ENCODE measurements around the gene TRIM37. TPM values are rescaled to one million over a fixed set of nuclear protein-coding genes. Genes with fewer than 3 reads are reported as not detected.

Gene TRIM37
- total and polyA plus RNA-seq, 4 donors = 9.1 to 39.0 (median 16.8) TPM

GRCh38 chr17:59047616-59048015, 59.1 kb downstream of the TRIM37 start:
- no peak overlapping the region for H3K27ac ChIP-seq (ENCODE audit: low read depth in 1 of 2, low read length in 1 of 2)
- TF ChIP-seq CTCF (IDR thresholded peaks at IDR 0.05; ENCODE audit: control extremely low read depth, extremely low read depth) = no peak
- DNase-seq (peak; percentile 19 to 86 (median 69)), ATAC-seq (ENCODE audit: insufficient read depth, low FRiP score) (no peak)
- no peak overlapping the region for H3K4me3 ChIP-seq
- 68 to 82% methylated on average over 3 of the region's 3 CpGs for WGBS, 2 donors
- peaks cover 0 to 9% (median 0%) of the 10 kb centered on the region in 5 donors for H3K4me1 ChIP-seq (ENCODE audit: control insufficient read depth in 5 of 5, insufficient read depth in 5 of 5, low read length in 5 of 5)
- peaks cover 5 to 22% (median 9%) of the 10 kb centered on the region in 4 donors for H3K36me3 ChIP-seq (ENCODE audit: control insufficient read depth in 4 of 4, insufficient read depth in 4 of 4, low read length in 4 of 4)
- H3K9ac ChIP-seq (ENCODE audit: insufficient read depth in 1 of 2, low read length in 2 of 2) = no peak overlapping the region
- H3K27me3 ChIP-seq (ENCODE audit: control insufficient read depth in 3 of 3, insufficient read depth in 3 of 3, low read length in 2 of 3) = no peaks in the 10 kb centered on the region
- H3K9me3 ChIP-seq (ENCODE audit: control insufficient read depth in 4 of 4, insufficient read depth in 3 of 4, low read length in 3 of 4) = no peaks in the 10 kb centered on the region

- Histone ChIP-seq H3K27me3 (ENCODE audit: control insufficient read depth in 3 of 3, insufficient read depth in 3 of 3, low read length in 2 of 3) (no peaks in the 10 kb centered on the region), H3K4me3 (no peak overlapping the region), H3K36me3 (ENCODE audit: control insufficient read depth in 4 of 4, insufficient read depth in 4 of 4, low read length in 4 of 4) (peaks cover 5 to 23% (median 11%) of the 10 kb centered on the region in 4 donors), H3K9me3 (ENCODE audit: control insufficient read depth in 4 of 4, insufficient read depth in 3 of 4, low read length in 3 of 4) (no peaks in the 10 kb centered on the region), H3K4me1 (ENCODE audit: control insufficient read depth in 5 of 5, insufficient read depth in 5 of 5, low read length in 5 of 5) (peaks cover 0 to 9% (median 0%) of the 10 kb centered on the region in 5 donors), H3K9ac (ENCODE audit: insufficient read depth in 1 of 2, low read length in 2 of 2) (no peak overlapping the region), H3K27ac (ENCODE audit: low read depth in 1 of 2, low read length in 1 of 2) (no peak overlapping the region)
- DNase-seq (no peak), ATAC-seq (ENCODE audit: insufficient read depth, low FRiP score) (no peak)
- no peak for TF ChIP-seq CTCF (IDR thresholded peaks at IDR 0.05; ENCODE audit: control extremely low read depth, extremely low read depth)
- 95 to 96% methylated on average over 4 of the region's 4 CpGs for WGBS, 2 donors
Measured at GRCh38 chr17:59046192-59046591, 60.5 kb downstream of the TRIM37 start.

GRCh38 chr17:59038734-59039133, 67.9 kb downstream of the TRIM37 start:
- H3K9ac ChIP-seq (ENCODE audit: insufficient read depth in 1 of 2, low read length in 2 of 2) = no peak overlapping the region
- no peak overlapping the region for H3K4me3 ChIP-seq
- no peaks in the 10 kb centered on the region for H3K9me3 ChIP-seq (ENCODE audit: control insufficient read depth in 4 of 4, insufficient read depth in 3 of 4, low read length in 3 of 4)
- 94 to 97% methylated on average over 5 of the region's 5 CpGs for WGBS, 2 donors
- ATAC-seq (ENCODE audit: insufficient read depth, low FRiP score) (no peak), DNase-seq (no peak)
- H3K27me3 ChIP-seq (ENCODE audit: control insufficient read depth in 3 of 3, insufficient read depth in 3 of 3, low read length in 2 of 3) = no peaks in the 10 kb centered on the region
- H3K36me3 ChIP-seq (ENCODE audit: control insufficient read depth in 4 of 4, insufficient read depth in 4 of 4, low read length in 4 of 4) = peaks cover 11 to 21% (median 16%) of the 10 kb centered on the region in 4 donors
- H3K27ac ChIP-seq (ENCODE audit: low read depth in 1 of 2, low read length in 1 of 2) = no peak overlapping the region
- TF ChIP-seq CTCF (IDR thresholded peaks at IDR 0.05; ENCODE audit: control extremely low read depth, extremely low read depth) = no peak
- H3K4me1 ChIP-seq (ENCODE audit: control insufficient read depth in 5 of 5, insufficient read depth in 5 of 5, low read length in 5 of 5) = no peaks in the 10 kb centered on the region

- Histone ChIP-seq H3K27ac (ENCODE audit: low read depth in 1 of 2, low read length in 1 of 2) (no peak overlapping the region), H3K4me1 (ENCODE audit: control insufficient read depth in 5 of 5, insufficient read depth in 5 of 5, low read length in 5 of 5) (no peaks in the 10 kb centered on the region), H3K4me3 (no peak overlapping the region), H3K9ac (ENCODE audit: insufficient read depth in 1 of 2, low read length in 2 of 2) (no peak overlapping the region), H3K27me3 (ENCODE audit: control insufficient read depth in 3 of 3, insufficient read depth in 3 of 3, low read length in 2 of 3) (no peaks in the 10 kb centered on the region), H3K9me3 (ENCODE audit: control insufficient read depth in 4 of 4, insufficient read depth in 3 of 4, low read length in 3 of 4) (no peaks in the 10 kb centered on the region), H3K36me3 (ENCODE audit: control insufficient read depth in 4 of 4, insufficient read depth in 4 of 4, low read length in 4 of 4) (peaks cover 6 to 17% (median 13%) of the 10 kb centered on the region in 4 donors)
- TF ChIP-seq CTCF (IDR thresholded peaks at IDR 0.05; ENCODE audit: control extremely low read depth, extremely low read depth) = no peak
- no peak for DNase-seq
- no peak for ATAC-seq (ENCODE audit: insufficient read depth, low FRiP score)
Measured at GRCh38 chr17:59037960-59038359, 68.7 kb downstream of the TRIM37 start.

Measured in lung (tissue), 12 donors.